Fibroblast of skin of right quadriceps (primary cell): ENCODE results near the gene ZC3H12A.
A peak's percentile ranks its signal among the peaks of the same experiment; 100 is the strongest.
"Not testable (repeated sequence)": the region's sequence is repeated elsewhere in the genome, so short reads cannot be mapped to it uniquely, and the experiment has no call there.

ENCODE experiments used
- DNase-seq: peaks from one replicate; pipeline ENCODE4 v3.0.0-alpha.2; 2013

Gene ZC3H12A

DNA sequence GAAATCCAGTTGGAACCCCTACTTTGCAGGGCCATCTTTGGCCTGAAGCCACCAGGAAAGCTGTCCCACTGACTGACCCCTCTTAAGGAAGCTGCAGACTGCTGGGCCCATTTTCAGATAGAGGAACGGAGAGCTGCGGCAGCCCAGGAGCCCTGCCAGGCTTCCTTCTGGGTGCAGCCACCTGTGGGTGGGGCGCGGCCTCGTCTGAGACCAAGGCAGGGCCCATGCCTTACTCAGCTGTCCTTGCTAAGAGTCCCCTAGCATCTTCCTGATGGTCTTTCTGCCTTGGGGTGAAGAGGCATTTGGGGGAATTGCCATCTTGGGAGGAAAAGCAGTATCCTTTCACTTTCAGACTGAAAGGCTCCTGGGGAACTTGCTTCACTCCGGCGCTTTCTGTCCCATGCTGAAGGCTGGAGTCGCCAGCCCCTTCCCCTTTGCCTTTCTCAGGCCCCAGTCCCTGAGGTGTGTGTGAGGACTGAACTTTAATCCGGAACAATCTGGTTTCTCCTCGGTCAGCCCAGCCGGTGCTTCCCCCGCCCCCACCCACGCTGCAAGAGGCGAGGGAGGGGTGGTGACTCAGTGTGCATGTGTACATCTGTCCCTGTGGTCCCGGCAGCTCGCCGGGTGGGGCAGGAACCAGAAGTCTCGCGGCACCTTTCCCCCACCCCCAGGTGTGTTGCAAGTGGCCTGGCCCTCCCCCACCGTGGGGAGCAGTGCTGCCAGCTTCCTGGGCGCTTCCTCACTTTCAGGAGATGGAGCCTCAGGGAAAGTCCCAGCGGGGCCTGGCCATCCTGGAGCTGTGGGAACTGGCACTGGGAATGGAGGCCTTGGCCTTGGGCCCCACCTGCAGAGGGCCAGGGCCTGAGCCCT, 5.1 kb downstream of the ZC3H12A start:
- DNase-seq, result peak; percentile 81

GRCh38 chr1:37480125-37480466, 5.7 kb downstream of the ZC3H12A start:
- no peak for DNase-seq

GRCh38 chr1:37480581-37481288, 6.4 kb downstream of the ZC3H12A start:
- DNase-seq, result no peak

DNA sequence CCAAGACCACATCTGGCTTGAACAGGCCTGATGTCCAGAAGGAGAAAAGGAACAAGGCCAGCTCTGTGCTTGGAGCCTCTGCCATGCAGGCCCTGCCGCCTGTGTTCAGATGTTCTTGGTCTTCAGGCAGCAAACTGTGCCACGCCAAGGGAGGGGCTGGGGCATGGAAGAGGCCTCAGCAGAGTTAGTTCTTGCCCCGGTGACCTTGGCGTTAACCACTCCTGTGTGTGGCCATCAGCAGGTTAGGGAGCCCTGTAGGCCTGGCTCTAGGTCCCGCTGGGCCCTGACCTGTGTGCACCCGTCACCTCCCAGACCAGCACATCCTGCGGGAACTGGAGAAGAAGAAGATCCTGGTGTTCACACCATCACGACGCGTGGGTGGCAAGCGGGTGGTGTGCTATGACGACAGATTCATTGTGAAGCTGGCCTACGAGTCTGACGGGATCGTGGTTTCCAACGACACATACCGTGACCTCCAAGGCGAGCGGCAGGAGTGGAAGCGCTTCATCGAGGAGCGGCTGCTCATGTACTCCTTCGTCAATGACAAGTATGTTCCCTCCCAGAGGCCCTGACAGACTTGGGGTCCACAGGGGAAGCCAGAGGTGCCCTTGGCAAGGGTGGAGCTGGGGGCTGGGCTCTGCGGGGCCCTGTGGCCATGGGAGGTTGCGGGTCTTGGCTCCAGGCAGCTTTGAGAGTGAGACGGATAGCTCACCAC, 7.1 kb downstream of the ZC3H12A start:
- no peak for DNase-seq

- no peak for DNase-seq
These were observed 7.8 kb downstream of the ZC3H12A start for GRCh38 chr1:37482004-37482785.

DNA sequence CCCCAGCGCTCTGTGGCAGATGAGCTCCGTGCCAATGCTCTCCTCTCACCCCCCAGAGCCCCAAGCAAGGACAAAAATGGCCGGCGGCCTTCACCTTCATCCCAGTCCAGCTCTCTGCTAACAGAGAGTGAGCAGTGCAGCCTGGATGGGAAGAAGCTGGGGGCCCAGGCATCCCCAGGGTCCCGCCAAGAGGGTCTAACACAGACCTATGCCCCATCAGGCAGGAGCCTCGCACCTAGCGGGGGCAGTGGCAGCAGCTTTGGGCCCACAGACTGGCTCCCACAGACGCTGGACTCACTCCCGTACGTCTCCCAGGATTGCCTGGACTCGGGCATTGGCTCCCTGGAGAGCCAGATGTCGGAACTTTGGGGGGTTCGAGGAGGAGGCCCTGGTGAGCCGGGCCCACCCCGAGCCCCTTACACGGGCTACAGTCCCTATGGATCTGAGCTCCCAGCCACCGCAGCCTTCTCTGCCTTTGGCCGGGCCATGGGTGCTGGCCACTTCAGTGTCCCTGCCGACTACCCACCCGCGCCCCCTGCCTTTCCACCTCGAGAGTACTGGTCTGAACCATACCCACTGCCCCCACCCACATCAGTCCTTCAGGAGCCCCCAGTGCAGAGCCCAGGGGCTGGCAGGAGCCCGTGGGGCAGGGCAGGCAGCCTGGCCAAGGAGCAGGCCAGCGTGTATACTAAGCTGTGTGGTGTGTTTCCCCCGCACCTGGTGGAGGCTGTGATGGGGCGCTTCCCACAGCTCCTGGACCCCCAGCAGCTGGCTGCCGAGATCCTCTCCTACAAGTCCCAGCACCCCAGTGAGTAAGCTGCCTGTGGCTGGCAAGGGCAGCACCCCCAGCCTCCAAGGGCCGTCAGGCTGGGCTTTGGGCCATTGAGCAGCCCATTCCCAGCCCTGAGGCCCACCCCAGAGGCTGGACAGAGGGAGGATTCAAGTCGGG, 8.7 kb downstream of the ZC3H12A start:
- DNase-seq, result no peak

DNA sequence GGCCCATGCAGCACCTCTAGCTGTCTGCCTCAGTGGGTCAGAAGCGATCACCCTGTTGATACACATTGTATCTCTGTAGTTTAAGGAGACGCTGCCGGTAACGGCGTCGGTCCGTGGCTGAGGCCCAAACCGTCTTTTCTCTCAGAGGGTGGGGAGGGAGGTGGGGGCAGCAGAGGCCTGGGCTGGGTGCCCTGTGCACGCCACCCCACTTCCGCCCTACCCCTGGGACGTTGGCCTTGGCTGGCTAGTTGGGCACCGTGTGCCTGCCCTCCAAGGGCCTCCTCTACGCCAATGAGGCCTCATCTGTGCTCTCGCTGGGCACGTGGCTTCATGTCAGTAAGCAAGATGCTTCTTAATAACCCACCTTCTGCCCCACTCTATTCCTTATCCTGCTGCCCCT, 9.4 kb downstream of the ZC3H12A start:
- no peak for DNase-seq

DNA sequence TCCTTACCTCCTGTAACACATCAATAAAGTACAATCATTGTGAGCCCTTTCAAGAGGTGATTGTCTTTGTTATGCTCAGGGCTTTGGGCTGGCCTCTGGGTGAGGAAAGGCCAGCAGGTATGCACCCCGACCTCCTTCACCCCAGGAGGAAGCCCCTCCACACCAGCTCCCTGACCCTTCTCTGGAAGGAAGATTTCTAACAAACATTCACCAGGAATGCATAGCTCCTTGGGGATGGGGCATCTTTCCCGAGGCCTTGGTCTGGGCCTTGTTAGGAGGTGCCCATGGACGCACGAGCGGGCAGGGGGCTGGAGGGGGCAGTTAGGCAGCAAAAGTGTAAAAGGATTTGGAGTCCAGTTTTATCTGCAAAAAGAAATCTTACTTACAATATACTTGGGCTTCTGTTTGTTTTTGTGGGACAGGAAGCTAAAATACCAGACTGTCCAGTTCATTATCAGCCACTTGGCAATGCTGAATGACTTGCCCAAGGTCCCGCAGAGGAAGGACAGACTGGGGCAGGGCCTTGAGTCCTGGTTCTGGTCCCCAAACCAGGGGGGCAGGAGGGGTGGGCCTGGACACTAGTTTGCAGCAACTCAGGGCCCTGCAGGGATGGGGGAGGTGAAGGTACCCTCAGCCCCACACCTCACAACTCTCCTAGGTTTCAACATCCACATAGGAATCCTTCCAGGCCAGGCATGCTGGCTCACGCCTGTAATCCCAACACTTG, 10.1 kb downstream of the ZC3H12A start:
- no peak for DNase-seq

DNA sequence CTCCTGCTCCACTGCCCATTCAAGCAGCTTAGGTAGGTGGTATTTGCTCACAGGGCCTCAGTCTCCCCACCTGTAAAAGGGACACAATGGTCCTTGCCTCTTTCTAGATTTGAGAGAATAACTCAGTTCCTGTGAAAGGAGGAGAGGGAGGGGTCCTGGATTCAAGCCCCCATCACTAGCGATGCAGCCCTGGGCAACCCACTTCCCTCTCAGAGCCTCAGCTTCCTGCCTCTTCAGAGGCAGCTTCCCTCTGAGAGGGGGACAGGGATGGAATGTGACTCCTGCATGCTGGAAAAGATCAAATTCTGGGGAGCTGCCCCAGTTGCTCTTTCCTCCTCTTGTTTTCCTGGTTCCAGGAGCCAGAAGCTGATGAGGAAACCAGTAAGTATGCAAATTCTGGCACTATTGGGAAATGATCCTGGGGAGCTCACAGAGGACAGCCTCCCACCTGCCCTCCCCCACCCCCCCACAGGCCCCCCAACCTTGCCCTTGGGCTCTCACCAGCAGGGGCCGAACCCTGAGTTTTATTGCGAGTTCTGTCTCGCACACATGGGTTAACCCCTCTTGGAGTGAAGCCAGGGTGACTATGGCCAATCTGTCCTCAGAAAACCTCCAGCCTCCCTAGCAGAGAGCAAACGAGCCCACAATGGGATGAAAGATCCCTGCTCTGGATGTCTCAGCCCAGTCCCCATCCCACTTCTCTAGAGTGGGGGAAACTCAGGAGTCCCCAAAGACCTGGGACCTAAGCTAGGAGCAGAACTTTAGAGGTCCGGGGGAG, 11.7 kb downstream of the ZC3H12A start:
- no peak for DNase-seq

DNA sequence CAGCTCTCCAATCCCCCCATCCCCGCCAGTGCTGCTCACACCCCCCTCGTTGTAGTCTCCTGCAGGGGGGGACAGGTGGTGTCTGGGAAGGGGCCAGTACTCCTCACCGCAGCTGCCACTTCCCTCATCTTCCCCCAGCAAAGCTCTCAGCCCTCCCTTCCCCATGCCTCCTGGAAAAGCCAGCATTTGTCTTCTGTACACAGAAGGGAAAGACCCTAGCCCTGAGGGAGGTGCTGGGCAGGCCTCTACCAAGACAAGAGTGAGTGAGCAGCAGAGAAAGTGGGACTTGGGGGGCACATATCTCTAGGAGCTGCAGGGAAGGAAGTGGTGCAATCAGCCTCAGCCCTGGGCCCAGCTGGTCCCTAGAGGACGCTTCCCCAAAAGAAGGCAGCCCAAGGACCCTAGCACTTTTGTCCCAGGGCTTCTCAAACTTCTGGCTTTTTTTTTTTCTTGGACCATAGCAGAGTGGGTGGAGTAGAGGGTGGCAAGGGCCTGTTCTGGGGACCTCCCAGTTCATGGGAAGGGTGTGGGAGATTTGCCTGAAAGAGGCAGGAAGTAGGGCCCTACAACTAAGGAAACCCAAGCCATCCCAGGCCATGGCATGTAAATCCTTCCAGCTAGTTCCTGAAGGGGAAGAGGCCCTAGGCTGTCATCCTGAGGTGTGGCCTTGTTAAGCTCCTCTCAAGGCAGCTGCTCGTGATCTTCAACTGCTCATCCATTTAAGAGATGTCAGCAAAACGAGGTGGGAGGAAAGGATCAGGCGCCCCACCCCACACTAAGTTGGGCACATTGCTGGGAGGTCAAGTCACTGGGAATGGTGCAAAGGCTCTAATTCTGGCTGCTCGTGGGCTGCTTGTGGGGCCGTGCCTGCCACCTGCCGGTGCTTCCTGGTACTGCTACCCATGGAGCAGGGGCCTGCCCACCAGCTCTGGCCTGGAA, 12.6 kb downstream of the ZC3H12A start:
- peak; percentile 62 for DNase-seq

DNA sequence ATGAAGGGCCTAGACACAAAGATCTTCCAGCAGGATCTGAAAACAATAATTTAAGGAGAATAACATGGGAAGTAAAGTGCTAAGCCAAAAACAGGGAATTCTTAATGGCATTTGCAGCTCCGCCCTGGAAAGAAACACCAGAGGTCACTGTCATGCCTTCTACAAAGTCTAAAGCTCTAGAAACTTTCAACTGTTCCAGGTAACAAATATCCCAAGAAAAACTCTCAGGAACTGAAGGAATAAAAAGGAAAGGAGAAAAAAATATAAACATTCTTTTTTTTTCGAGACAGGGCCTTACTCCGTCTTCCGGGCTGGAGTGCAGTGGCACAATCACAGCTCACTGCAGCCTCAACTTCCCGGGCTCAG, 13.2 kb downstream of the ZC3H12A start:
- no peak for DNase-seq

- no peak for DNase-seq
These were observed 19.1 kb downstream of the ZC3H12A start for GRCh38 chr1:37493336-37494098.

DNA sequence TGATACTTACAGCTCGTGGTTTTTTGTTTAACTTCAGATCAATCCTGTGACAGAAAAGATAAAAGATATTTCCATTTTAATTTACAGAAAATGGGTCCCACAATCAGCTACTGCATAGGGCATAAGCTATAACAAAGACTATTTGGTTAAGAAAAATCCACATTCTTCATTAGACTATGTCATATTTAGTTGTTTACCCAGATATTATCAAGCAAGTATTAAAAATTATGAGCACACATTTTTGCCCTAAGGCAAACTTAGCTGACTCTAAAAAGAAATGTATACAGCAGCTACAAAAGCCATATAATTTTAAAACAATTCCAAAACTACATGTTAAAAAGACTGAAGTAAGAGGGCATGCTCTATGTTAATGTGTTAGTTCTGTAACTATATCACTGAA, 21.5 kb downstream of the ZC3H12A start:
- DNase-seq, result no peak

DNA sequence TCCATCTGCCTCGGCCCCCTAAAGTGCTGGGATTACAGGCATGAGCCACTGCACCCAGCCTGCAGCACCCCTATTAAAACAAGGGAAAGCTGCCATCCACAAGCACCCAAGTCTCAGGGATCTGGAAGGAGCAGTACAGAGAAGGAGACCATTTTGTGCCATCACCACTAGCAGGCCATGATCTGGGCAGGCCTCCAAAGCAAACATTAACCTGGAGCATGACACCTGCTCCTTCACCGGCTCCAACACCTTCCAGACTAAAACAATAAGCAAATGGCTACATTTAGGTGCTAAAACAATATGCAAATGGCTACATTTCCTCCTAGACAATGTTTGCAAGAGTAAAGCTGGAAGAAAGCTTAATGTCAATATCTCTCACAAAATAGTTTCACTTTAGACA, 23.5 kb downstream of the ZC3H12A start:
- no peak for DNase-seq

GRCh38 chr1:37498872-37499617, 24.7 kb downstream of the ZC3H12A start:
- peak; percentile 27 for DNase-seq

GRCh38 chr1:37501661-37502060, 27.3 kb downstream of the ZC3H12A start:
- no peak for DNase-seq

DNA sequence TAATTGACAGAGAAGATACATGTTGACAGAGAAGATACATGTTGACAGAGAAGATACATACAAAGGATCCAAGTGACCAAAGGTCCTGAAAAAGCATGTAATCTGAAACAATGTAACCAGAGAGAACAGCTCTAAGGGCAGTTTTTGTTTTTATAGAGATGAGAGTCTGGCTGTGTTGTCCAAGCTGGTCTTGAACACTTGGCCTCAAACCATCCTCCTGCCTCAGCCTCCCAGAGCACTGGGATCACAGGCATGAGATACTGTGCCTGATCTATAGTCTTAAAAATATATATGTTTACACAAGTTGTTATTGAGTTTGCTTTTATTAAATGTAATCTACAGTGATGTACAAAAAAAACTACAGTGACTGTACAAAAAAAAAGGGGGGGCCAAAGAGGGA, 27.7 kb downstream of the ZC3H12A start:
- DNase-seq, result no peak

- DNase-seq, result not testable (repeated sequence)
These were observed 28.4 kb downstream of the ZC3H12A start for GRCh38 chr1:37502791-37503190.
